Omental fat pad (tissue), 4 donors: ENCODE results near the gene LRRFIP1. TPM values are rescaled to one million over a fixed set of nuclear protein-coding genes. Genes with fewer than 3 reads are reported as not detected.

Source experiments
- ATAC-seq: fragments of 150-250 bp; one replicate; pipeline ENCODE4 v1.9.1; 2016; ENCODE audit warnings: mild to moderate bottlenecking, moderate library complexity; ENCODE audit not compliant: low FRiP score
- DNase-seq: peaks from one replicate; pipeline ENCODE4 v3.0.0-alpha.2; 2019; ENCODE audit warnings: low spot score
- total RNA-seq, 4 donors: library from RNA; depleted of rRNA; stranded (reverse); fragments of >200 nt; gene quantifications; one replicate each; pipeline ENCODE4 v1.1.0, GENCODE V29; 2016
- TF ChIP-seq, protein P1 (sequence below), 3 donors: fragments of 450-650 bp; IDR thresholded peaks; one replicate each; pipeline ENCODE4 v1.5.1; 2016 to 2017; ENCODE audit warnings: antibody characterized with exemption in 3 of 3, mild to moderate bottlenecking in 3 of 3, moderate library complexity in 2 of 3

Gene LRRFIP1
- total RNA-seq, 4 donors from 2014 or later: 90.0 to 257 (median 113) TPM

DNA sequence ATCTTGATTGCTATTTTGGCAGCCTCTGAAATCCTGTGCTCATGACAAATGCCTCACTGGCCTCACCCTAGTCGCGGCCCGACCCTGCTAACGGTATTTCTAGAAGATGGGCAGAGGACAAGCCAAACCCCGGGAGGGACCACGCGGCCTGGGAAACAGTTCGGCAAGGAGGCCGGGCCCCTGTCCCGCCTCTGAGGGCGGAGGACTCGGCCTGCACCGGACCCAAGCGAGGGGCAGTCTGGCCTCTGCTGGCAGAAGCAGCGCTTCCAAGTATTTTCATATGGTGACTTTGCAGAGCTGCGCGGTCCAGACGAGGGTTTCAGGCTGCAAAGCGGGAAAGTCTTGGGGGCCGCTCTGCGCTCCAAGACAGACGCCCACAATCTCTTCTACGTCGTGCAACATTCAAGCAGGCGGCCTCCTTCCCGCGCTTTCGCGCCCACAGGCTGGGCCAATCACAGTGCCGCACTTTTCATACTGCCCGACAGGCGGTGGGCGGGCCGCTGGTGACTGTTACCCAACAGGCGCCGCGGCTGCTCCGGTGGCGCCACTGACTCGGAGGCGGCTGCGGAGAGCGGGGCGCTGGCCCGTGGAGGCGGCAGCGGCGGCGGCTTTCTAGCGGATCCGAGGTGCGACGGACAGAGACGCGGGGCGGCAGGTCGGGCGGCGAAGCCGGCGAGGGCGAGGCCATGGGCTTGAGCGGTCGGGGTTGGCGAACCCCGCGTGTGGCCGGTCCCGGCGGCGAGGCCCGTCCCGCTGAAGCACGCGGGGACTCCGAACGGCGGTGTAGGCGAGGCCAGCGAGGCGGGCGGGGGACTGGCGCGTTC is 171.1 kb downstream of the LRRFIP1 start, which contains the start of gene RBM44:
Gene RBM44, plus strand, starts transcription at position 544 of the 824 bp plus-strand sequence. CDS start 14,831 bp downstream, outside the sequence.
- ATAC-seq (no peak), DNase-seq (no peak)
- TF ChIP-seq, protein P1, sequence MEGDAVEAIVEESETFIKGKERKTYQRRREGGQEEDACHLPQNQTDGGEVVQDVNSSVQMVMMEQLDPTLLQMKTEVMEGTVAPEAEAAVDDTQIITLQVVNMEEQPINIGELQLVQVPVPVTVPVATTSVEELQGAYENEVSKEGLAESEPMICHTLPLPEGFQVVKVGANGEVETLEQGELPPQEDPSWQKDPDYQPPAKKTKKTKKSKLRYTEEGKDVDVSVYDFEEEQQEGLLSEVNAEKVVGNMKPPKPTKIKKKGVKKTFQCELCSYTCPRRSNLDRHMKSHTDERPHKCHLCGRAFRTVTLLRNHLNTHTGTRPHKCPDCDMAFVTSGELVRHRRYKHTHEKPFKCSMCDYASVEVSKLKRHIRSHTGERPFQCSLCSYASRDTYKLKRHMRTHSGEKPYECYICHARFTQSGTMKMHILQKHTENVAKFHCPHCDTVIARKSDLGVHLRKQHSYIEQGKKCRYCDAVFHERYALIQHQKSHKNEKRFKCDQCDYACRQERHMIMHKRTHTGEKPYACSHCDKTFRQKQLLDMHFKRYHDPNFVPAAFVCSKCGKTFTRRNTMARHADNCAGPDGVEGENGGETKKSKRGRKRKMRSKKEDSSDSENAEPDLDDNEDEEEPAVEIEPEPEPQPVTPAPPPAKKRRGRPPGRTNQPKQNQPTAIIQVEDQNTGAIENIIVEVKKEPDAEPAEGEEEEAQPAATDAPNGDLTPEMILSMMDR (IDR thresholded peaks at IDR 0.05): no peak

GRCh38 chr2:237799060-237799428 is 171.7 kb downstream of the LRRFIP1 start:
- ATAC-seq (no peak), DNase-seq (no peak)
- TF ChIP-seq, protein P1 (IDR thresholded peaks at IDR 0.05): no peak

- TF ChIP-seq, protein P1 (IDR thresholded peaks at IDR 0.05): no peak
- DNase-seq: no peak
- ATAC-seq: no peak
These were observed 174.1 kb downstream of the LRRFIP1 start for GRCh38 chr2:237801466-237801865.

- DNase-seq: no peak
- no peak for ATAC-seq
- TF ChIP-seq, protein P1 (IDR thresholded peaks at IDR 0.05): no peak
These were observed 178.9 kb downstream of the LRRFIP1 start for GRCh38 chr2:237806334-237806733.

DNA sequence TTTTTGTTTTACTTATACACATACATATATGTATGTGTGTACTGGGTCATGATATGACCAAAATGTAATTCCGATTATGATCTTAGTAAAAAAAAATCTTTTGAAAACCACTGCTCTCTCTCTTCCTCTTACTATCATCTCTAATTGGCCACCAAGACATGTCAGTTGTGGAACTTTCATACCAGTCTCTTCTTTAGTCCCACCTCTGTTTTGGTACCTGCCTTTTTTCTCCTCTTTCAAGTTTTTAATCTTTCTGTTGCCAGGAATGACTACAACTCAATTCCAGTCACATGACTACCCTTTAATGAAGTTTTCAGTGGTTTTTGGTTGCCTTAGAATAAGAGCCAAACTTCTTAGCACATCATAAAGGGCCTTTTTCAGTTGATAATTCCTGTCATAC is 188.2 kb downstream of the LRRFIP1 start:
- DNase-seq: no peak
- ATAC-seq: no peak
- TF ChIP-seq, protein P1 (IDR thresholded peaks at IDR 0.05): no peak

DNA sequence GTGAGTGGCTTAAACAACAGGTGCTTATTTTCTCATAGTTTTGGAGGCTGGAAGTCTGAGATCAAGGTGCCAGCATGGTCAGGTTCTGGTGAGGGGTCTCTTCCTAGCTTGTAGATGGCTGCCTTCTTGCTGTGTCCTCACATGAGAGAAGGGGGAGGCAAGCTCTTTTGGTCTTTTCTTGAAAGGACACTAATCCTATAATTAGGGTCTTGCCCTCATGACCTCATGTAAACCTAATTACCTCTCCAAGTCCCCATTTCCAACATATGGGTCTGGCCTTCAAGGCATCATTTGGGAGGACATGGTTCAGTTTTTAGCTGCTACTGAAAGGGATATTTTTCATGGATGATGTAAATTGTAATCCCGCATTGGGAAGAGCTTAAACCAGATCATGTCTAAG is 189.1 kb downstream of the LRRFIP1 start:
- TF ChIP-seq, protein P1 (IDR thresholded peaks at IDR 0.05): no peak
- DNase-seq (no peak), ATAC-seq (no peak)

DNA sequence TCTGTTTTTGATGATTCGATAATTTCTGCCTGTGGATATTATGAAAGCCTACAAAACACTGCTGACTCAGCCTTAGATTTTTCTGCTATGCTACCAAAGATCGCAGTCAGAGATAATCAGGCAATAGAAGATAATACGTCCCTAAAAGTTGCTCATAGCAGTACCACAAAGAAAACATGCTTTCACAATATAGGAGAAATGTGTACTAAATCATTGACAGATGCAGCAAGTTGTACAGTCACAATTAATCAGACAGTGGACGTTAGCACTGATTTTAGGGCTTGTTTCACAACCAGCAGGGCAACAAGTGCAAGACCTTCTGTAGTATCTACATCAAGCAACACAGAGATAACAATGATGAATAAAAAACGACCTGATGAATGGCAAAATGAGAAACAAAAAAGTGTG is 190.7 kb downstream of the LRRFIP1 start:
- ATAC-seq (no peak), DNase-seq (no peak)
- TF ChIP-seq, protein P1 (IDR thresholded peaks at IDR 0.05): no peak
